GM12801 (cell line): ENCODE results near the gene PEX5L.

Experiments
- CTCF ChIP-seq: IDR thresholded peaks from one replicate; pipeline ENCODE4 v1.5.1; 2011; ENCODE audit warnings: control low read depth; ENCODE audit not compliant: insufficient read length; ENCODE audit errors: extremely low read depth

Gene PEX5L

DNA sequence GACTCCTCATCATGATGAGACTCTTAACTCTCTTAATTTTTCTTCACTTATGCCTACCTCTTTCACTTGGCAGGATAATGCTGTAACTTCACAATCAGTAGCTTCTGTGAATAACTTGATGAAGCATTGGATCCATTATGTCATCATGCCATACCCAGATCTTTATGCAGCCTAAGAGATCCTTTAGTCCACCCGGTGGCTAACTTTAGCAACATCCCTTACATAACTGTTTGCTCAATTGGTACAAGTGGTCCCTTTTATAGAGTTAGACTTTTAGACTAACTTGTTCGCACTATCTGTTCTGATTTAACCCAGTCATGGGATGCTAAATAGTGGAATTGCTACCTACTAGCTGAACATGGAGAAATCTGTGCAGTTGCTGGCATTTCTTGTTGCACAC lies 199.4 kb downstream of the PEX5L start:
- no peak for TF ChIP-seq CTCF

- no peak for TF ChIP-seq CTCF
Observed at GRCh38 chr3:179833294-179833693, 203.4 kb downstream of the PEX5L start.

DNA sequence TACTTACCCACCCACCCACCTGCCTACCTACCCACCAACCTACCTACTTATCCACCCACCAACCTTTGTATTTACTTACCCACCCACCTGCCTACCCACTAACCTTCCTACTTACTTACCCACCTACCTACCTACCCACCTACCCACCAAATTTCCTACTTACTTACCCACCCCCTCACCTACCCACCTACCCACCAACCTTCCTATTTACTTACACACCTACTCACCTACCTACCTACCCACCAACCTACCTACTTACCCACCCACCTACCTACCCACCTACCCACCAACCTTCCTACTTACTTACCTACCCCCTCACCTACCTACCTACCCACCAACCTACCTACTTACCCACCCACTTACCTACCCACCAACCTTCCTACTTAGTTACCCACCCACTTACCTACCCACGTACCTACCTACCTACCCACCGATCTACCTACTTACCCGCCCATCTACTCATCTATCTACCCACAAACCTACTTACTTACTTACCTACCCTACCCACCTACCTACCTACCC lies 204.3 kb downstream of the PEX5L start:
- no peak for TF ChIP-seq CTCF

DNA sequence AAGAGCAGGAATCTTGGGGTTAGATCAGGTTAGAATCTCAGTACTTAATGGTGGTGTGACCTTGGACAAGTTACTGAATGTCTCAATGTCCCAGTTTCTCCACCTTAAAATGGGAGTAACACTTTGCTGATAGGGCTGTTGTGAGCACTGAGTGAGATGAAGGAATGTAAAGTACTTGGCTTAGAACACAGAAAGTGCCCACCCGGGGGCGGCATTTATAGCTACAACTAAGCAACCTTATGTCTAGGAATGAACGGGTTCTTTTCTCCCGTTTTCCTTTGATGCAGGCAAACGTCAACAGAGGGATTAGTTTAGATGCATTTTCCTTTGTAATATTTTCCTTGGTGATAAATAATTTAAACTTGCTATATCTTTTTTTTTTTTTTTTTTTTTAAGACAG lies 207.3 kb downstream of the PEX5L start:
- no peak for TF ChIP-seq CTCF

GRCh38 chr3:179828738-179829137 lies 208.0 kb downstream of the PEX5L start:
- no peak for TF ChIP-seq CTCF

DNA sequence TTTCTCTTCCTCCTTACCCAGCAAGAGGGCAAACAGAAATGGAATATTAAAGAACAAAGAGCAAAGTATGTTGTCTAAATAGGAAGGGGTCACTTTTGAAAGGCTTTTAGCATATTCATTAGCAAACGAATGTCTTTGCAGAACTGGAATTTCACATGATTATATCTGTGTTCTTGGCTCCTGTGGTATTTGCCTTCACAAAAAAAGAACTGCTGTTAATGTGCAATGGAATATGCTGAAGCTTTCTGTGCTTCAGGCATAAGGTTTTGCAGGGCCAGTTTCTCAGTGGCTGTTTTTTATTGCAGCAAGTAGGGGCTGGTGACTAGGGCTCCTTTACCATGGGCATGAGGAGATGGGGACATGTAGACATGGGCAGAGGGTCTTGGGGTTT lies 210.5 kb downstream of the PEX5L start:
- TF ChIP-seq CTCF, result no peak

GRCh38 chr3:179825527-179826246 lies 211.1 kb downstream of the PEX5L start:
- TF ChIP-seq CTCF, result no peak

DNA sequence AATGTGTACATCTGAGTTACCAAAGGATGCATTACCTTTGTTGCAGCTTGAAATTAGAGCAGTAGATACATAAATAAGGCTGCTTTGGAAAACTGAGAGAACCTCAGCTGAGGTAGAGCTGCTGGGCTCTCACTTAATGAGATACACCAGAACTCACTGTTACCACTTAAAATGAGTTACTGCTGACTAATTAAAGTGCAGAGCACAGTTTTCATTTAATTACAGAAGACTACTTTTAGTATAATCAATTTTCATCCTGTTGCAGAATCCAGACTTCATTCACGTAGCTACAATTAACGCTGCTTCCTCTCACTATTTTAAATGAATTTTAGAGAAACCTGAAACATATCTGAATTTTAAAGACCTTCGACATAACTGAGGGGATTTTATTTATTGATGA lies 214.4 kb downstream of the PEX5L start:
- no peak for TF ChIP-seq CTCF
